Stimulated activated CD4-positive, alpha-beta T cell treated with anti-CD3 and anti-CD28 coated beads, Interleukin-15, amount 100 ng/mL, for 1 hour (primary cell): ENCODE measurements around the gene NDC1.

ENCODE experiments used
- DNase-seq, 2 donors: peaks; one replicate each; pipeline ENCODE4 v3.0.0-alpha.2; 2020; ENCODE audit warnings: low read depth in 1 of 2, low spot score in 1 of 2

NDC1 gene

DNA sequence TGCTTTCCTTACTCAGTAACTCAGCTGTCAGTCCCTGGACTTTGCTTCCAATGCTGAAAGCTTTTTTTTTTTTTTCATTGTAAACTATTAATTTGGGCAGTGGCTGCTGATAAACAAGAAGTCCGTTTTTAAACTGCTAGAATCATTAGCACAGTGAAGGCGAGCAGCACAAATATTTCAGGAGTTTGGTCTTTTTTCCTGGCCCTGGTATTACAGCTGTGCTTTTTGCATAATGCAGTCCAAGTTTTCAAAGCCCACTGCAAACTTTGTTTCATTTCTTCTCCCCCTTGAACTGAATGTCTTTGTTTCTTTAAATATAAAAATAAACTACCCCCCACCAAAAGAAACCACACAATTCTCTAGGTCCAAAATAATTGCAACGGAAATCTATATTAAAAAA is 105.7 kb downstream of the NDC1 start:
- DNase-seq = no peak

GRCh38 chr1:53731779-53732305 is 106.3 kb downstream of the NDC1 start:
- DNase-seq = no peak

- no peak for DNase-seq
Observed at GRCh38 chr1:53731043-53731600, 107.0 kb downstream of the NDC1 start.

DNA sequence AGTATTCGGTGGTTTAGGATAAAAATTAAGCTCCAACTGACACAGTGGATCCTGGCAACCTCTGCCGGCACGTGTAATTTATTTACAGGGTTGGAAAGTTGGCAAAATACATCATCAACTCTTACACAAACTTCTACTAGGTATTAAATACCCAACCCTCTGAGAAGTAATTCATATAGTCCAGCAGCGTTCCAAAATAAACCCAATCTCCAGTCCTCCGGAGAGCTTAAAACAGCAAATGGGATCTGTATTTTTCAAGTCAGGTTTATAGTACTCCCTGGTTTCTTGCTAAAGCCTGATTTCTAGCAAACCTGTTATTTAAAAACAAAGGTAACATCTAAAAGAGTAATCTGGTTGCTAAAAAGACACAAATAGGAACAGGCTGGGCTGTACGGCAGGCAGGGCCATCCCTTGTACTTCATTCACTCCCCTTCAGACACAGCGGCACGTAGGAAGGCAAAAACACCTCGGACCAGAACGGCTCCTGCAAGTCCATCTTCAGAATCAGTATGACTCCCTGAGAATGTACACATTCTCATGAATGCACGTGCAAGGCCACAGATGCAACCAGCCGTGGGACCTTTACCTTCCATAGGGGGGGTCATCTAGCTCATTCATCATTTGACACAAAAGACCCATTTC is 107.8 kb downstream of the NDC1 start:
- no peak for DNase-seq

GRCh38 chr1:53729456-53730223 is 108.5 kb downstream of the NDC1 start:
- DNase-seq = no peak

DNA sequence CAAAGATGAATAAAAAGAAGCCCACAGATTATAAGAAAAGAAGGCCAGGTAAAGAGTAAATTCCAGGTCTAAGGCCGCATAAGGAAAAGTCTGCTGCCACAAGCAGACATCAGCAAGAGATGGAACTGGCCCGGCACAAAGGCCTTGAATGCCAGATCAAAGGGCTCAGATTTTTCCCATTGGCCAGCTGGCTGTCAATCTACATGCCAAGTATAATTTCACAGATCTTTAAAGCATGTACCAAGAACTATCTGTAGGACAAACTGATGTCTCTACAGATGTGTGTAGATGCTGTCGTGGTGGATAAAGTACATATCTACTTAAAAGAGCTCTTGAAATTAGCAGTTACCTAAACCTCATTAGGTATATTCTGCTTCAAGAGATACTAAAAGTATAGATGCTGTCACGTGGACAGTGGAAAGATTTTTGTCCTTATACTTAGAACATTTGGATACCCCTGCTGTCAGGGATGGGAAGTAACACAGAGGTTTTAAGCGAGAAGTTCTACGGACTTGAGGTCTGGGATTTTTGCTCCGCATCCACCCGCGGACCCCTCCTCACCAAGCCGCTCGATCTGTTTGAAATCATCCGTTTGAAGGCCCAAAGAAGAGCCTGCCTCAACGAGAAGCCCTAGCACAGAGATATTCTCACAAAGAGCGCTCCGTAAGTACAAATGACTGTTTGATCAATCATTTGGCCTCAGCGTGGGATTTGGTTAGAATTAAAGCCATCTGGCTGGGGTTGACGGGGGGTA is 109.2 kb downstream of the NDC1 start:
- DNase-seq = no peak

- DNase-seq = no peak
Observed at GRCh38 chr1:53728196-53728595, 109.9 kb downstream of the NDC1 start.

DNA sequence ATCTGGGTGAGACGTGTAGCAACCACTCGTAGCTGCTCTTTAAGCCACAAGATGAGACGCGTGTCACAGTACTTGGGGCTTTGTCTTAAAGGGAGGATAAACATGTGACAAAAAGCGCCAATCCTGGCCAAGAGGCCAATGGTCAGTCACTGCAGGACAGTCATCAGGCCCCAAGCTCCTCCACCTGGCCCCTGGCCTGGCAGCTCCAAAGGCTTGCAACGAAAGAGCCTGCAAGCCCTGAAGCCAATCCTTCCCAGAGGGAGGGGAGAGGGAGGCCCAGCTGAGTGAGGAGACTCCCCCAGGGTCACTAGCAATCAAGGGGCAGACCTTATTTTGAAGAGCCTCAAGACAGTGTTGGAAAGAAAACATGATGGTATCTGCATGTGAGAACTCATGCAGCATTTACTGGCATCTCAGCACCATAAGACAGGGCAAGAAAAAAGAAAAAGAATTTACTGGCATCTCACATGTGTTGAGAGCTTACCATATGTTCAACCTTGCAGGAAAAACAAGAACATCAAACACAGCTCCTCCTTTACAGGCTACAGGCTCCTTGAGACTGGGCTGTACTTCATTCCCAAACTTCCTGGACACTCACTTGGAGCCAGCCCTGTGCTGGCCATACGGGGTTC is 110.5 kb downstream of the NDC1 start:
- no peak for DNase-seq

DNA sequence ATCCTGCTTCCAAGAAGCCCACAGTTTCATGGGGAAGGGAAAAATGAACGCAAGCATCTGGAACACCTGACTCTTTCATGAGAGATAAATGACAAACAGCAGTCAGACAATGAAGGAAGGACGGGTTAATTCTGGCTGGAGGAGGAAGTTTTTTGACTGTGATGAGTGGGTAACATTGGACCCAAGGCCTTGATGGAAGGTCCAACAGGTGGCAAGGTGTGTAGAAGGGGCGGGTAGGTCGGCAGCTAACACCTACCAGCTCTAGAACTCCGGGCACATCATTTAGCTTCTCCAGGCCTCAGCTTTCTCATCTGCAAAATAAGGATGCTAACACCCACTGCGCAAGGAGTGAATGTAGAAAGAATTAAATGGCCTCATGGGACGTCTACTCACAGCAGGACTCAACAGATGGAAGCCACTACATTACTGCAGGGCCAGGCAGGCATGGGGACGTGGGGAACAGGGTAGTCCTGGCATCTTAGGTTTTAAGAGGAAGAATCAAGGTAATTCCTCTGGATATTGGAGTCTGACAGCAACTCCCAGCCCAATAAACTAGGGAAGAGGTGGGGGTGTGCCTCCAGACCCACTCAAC is 112.0 kb downstream of the NDC1 start:
- DNase-seq = no peak

- DNase-seq = no peak
Observed at GRCh38 chr1:53725238-53725689, 112.8 kb downstream of the NDC1 start.

- no peak for DNase-seq
Observed at GRCh38 chr1:53722025-53722424, 116.1 kb downstream of the NDC1 start.

- no peak for DNase-seq
Observed at GRCh38 chr1:53721088-53721487, 117.0 kb downstream of the NDC1 start.

- DNase-seq = no peak
Observed at GRCh38 chr1:53719469-53719868, 118.6 kb downstream of the NDC1 start.

DNA sequence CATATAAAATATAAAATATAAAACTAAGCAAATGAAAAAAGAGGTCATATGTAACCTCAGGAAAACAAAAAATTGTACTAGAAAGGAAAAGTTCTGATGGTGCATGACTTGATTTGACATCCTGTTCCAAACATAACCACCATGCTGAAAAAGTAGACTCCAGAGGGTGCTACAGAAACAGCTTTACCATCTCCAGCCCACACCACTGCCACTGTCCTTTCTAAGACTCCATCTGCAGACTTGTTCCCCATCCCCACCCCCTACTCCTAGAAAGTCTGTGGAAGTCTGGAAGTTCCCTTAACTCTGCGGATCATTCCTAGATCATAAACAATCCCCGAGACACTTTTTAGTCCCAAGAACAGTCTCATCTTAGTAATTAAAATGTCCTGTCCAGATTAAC is 119.7 kb downstream of the NDC1 start:
- DNase-seq = no peak

DNA sequence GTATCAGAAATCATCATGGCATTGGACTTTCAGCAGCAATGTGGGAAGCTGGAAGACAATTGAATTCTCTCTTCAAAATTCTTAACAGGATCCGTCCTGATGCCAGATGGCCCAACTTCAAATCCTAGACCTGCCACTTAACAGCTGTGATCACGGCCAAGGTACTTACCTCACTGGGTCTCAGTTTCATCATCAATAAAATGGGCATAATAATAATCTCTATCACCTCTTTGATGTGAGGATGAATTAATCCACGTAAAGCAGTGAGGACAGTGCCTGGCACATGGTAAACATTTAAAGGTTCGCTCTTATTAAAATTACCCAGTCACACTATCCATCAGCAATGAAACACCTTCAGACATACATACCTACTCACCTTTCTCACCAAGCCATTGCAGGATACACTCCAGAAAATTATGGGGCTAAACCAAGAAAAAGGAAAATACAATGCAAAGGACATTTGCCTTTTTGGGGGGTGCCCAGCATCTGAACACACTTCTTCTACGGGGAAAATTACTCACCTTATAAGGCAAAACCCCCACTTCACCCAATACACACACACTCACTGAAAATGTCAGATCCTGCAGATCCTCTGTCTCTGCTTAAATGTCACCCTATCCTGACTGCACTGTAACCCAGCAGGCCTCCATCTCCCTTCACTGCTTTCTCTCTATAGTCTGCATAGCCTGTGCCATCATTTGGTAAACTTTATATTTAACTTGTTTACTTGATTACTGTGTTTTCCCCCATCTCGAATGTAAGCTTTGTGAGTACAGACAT is 120.9 kb downstream of the NDC1 start:
- DNase-seq = no peak

DNA sequence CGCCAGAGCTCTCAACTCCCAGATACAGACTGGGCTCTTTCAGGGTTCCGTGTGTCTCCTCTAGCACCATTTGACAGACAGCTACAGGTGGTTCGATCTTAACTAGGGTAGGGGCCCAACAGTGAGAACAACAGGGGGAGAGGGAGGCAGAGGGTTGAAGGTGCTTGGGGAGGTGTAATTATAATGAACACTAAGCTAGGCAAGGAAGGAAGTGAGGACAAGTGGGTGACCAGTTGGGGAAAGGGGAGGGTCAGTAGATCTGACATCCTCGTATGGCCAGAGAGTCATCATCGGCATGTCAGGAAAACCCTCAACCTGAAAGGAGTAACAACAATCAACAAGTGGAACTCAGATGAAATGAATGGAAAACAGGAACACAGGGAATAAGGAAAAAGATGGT is 121.9 kb downstream of the NDC1 start:
- DNase-seq = no peak

DNA sequence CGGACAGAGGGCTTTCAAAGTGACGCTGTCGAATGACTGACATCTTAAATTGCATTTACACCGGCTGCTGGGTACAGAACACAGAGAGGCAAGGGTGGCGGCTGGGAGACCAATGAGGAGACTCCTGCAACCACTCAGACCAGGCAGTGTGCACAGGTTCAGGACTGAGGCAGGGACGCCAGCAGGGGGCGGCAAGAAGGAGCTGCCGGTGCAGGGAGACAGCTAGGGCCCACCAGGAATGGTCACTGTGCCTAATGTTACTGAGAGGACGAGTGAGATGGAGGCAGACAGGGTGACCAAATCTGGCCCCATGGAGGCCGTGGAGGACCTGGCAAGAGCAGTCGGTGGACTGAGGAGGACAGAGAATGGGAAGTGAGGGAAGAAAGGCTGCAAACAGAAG is 122.6 kb downstream of the NDC1 start:
- no peak for DNase-seq
